Fibroblast of villous mesenchyme (primary cell): ENCODE data around the gene HIP1R. TPM values are rescaled to one million over a fixed set of nuclear protein-coding genes. Genes with fewer than 3 reads are reported as not detected.

Experiments used
- DNase-seq: peaks from one replicate; pipeline ENCODE4 v3.0.0-alpha.2; 2010; ENCODE audit warnings: low read depth
- H3K4me3 ChIP-seq: 2 replicates; pipeline ENCODE4 v1.5.1; 2011; ENCODE audit warnings: low read depth, mild to moderate bottlenecking, low read length
- total RNA-seq: library from RNA; depleted of rRNA; stranded (reverse); fragments of >200 nt; gene quantifications from 2 replicates; pipeline ENCODE4 v1.2.3, GENCODE V29; 2012
- TF ChIP-seq, protein P1 (sequence below): IDR thresholded peaks from 2 replicates; pipeline ENCODE4 v1.5.1; 2012; ENCODE audit warnings: low read depth, mild to moderate bottlenecking, low read length; ENCODE audit not compliant: insufficient read depth

Gene HIP1R
- total RNA-seq, 1 donor = 11.2 TPM

DNA sequence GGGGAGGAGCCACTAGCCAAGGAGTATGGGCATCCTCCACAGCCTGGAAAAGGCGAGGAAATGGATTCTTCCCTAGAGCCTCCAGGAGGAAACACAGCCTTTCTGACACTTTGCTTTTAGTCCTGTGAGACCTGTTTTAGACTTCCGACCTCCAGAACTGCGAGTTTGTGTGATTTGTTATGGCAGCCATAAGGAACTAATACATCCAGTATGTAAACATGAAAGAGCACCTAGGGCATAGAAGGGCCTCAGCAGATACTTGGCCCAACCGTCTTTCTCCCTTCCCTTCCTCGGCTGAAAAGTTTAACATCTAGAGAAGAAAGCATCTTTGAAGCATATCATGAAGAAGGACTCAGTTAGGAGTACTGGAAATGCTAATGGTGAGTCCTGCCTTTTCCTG is 3.6 kb downstream of the HIP1R start:
- TF ChIP-seq, protein P1, sequence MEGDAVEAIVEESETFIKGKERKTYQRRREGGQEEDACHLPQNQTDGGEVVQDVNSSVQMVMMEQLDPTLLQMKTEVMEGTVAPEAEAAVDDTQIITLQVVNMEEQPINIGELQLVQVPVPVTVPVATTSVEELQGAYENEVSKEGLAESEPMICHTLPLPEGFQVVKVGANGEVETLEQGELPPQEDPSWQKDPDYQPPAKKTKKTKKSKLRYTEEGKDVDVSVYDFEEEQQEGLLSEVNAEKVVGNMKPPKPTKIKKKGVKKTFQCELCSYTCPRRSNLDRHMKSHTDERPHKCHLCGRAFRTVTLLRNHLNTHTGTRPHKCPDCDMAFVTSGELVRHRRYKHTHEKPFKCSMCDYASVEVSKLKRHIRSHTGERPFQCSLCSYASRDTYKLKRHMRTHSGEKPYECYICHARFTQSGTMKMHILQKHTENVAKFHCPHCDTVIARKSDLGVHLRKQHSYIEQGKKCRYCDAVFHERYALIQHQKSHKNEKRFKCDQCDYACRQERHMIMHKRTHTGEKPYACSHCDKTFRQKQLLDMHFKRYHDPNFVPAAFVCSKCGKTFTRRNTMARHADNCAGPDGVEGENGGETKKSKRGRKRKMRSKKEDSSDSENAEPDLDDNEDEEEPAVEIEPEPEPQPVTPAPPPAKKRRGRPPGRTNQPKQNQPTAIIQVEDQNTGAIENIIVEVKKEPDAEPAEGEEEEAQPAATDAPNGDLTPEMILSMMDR = no peak
- H3K4me3 ChIP-seq = no peak overlapping the region
- no peak for DNase-seq

DNA sequence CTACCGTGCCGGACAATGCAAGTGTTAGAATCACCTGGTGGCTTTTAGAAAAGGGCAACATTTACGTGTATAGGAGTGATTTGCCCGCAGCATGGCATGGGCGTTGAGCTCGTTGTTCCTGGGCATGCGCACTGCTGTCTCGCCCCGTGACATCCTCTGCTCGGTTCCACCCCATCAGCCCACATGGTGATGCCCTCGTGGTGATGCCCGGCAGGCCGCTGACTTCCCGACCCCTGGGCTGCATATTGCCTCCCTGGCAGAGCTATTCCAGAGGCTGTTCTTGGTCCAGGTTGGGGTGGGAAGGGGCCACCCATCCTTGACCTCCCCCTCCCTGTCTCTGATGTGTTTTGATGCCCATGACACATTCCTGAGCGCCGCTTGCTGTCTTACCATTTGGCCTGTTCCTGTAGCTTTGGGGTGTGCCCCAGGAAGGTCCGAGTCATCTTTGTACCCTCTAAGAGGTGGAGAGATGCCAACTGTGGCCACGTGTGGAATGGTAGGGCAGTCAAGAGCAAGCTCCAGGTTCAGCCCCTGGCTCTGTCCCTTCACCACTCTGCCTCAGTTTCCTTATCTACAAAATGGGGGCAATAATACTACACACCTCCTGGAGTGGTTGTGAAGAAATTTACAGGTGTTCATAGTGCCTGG is 4.8 kb downstream of the HIP1R start:
- no peak for DNase-seq
- TF ChIP-seq, protein P1 = no peak
- no peak overlapping the region for H3K4me3 ChIP-seq

DNA sequence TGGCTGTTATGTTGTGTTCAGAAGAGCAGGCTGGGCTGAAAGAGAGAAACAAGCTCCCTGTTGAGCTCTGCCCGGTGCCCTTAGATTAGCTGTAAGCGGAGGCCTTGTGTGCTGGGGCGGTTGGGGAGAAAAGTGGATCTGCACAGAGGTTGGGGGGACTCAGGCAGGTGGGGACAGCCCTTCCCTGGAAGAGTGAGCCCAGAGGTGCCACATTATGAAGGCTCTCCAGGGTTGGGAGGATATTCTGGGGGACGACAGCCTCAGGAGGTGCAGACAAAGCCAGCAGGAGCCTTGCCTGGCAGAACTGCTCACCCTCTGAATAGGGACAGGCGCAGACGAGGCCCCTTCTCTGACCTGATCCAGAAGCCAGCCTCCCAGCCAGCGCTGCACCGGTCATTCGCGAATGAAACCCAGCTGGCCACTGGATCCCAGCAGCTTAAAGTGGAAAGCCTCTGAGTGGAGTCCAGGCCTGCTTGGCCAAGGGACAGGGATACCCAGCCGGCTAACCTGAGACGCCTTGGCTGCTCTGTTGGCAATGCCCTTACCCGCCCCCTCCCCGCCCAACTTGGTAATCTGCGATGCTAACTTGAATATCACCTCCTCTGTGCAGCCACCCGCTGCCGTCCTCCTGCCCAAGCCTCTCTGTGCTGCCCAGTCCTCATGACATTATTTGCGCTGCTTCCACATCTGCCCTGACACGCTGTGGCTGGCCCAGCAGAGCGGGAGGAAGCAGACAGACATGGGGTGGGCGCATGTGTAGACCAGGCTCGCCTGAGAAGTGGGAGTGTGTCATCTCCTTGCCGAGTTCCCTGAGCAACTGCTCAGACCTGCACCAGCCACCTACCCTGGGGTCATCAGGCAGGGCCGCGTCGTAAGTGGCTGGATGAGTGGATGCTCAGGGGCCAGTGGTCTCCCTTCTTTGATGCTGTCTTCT is 5.6 kb downstream of the HIP1R start:
- DNase-seq = no peak
- no peak overlapping the region for H3K4me3 ChIP-seq
- TF ChIP-seq, protein P1 = no peak

DNA sequence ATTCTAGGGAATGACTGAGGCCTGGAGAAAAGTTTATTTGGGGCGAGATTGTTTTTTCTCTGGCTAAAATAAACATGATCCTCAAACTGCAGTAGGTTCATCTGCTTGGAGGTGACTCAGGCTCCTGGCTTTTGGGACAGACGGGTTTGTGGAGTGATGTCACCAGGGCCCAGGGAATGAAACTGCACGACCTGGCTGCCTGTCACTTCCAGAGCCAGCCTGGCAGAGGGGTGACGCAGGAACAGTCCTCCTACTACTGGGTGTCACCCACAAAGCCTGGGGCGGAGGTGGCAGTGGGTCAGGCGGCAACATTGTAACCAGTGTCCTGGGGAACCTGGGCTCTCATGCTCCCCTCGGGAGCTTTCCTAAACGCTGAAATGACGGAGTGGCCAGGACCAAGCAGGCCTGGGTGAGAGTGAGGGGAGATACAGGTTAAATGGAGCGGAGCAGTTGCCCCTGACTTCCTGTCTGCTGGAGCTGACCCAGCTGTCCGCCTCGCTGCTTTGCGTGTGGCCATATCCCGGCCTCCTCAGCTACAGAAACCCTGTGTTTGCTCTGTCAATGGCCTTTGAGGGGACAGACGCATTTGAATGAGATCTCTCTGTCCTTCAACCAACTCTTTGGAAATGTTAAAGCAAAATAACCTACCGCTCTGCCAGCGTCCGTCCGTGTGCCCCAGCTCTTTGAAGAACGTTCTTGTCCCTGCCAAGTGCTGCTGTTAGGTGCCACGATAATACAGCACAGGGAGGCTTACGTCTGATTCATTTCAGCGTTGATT is 6.5 kb downstream of the HIP1R start:
- H3K4me3 ChIP-seq = no peak overlapping the region
- DNase-seq = peak; percentile 68
- TF ChIP-seq, protein P1 = no peak

DNA sequence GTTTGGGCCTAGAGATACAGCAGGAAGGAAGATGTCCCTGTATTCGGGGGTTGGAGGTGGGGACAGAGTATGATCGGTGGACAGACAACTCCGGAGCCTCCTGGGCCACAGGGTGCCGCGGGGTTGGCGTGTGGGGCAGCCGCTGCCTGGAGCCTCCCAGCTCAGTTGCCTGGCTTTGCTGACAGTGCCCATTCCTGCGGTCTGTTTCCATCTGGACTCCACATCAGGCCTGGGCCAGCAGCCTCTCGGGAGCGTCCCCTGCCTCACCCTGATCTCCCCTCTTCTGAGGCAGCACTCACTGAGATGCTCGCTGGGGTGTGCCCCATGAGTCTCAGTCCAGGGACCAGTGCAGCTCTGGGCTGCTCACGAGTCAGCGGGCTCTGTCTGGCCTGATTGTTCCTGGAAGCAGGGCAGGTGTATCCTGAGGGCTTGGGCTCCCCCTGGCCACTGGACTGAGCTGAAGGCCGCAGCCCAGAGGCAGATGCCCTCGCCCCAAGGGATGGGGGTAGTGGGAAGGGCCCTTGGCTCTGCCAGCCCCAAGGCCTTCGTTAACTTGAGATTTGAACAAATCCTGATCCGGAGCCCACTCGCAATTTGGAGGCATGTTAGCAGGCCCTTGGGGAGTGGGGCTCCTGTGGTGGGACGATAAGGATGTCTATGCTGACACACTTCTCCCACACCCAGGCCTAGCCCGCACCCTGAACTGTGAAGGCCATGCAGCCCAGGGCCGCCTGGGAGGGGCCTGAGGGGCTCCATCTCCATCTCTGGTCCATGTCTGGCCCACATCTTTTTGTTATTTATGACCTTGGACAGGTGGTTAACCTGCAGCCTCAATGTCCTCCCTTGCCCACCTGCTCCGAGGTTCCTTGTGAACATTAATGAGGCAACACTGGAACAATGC is 7.5 kb downstream of the HIP1R start:
- no peak for DNase-seq
- TF ChIP-seq, protein P1 = no peak

DNA sequence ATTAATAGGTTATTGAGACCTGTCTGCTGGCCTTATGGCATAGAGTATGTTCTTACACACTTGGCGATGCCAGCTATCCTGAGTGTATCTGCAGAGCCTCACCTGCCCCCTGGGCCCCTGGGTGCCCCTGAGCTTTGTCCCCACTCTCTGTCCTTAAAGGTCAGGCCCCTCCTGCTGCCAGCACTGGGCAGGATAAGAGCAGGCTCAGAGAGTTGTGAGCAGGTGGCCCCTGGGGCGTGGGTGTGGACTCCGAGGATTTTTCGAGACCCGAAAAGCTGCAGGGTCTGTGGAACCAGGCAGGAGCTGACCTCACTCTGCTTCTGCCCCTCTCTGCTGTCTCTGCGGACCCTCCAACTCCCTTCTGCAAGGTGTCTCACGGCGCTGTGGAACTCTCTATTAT is 8.2 kb downstream of the HIP1R start:
- TF ChIP-seq, protein P1 = no peak
- DNase-seq = no peak
- H3K4me3 ChIP-seq = no peak overlapping the region

More for the DNA sequence above, 7.5 kb downstream of the HIP1R start:
- no peak overlapping the region for H3K4me3 ChIP-seq
